Measurements from ENCODE around the gene NOXRED1. TPM values are rescaled to one million over a fixed set of nuclear protein-coding genes. Genes with fewer than 3 reads are reported as not detected.
A peak's percentile ranks its signal among the peaks of the same experiment; 100 is the strongest.
"Not testable (repeated sequence)": the region's sequence is repeated elsewhere in the genome, so short reads cannot be mapped to it uniquely, and the experiment has no call there.

NOXRED1 gene
- total RNA-seq, 1 donor from 2014 or later = not detected

GRCh38 chr14:77416098-77416497 is 7.2 kb downstream of the NOXRED1 start:
- intact Hi-C loops (cut with DNase I); DNase-seq; ATAC-seq (ENCODE audit: poor library complexity): not testable (repeated sequence)

- not testable (repeated sequence) for DNase-seq
Observed at GRCh38 chr14:77415403-77416030, 7.8 kb downstream of the NOXRED1 start.

GRCh38 chr14:77409131-77409533 is 14.2 kb downstream of the NOXRED1 start:
- ATAC-seq (ENCODE audit: poor library complexity) (no peak), DNase-seq (no peak)
- intact Hi-C loops (cut with DNase I) = no loop called here

More at GRCh38 chr14:77415403-77416030, 7.8 kb downstream of the NOXRED1 start:
- intact Hi-C loops (cut with DNase I); ATAC-seq (ENCODE audit: poor library complexity): not testable (repeated sequence)

GRCh38 chr14:77407158-77407557 is 16.2 kb downstream of the NOXRED1 start:
- ATAC-seq (ENCODE audit: poor library complexity) (no peak), DNase-seq (no peak)
- intact Hi-C loops (cut with DNase I) = no loop called here

- DNase-seq (no peak), ATAC-seq (ENCODE audit: poor library complexity) (no peak)
- intact Hi-C loops (cut with DNase I) = no loop called here
Observed at GRCh38 chr14:77406718-77407117, 16.6 kb downstream of the NOXRED1 start.

- intact Hi-C loops (cut with DNase I) = no loop called here
- no peak for DNase-seq
- no peak for ATAC-seq (ENCODE audit: poor library complexity)
Observed at GRCh38 chr14:77406086-77406485, 17.2 kb downstream of the NOXRED1 start.

GRCh38 chr14:77403768-77404167 is 19.6 kb downstream of the NOXRED1 start:
- no peak for DNase-seq
- no peak for ATAC-seq (ENCODE audit: poor library complexity)
- intact Hi-C loops (cut with DNase I) = no loop called here

- DNase-seq (no peak), ATAC-seq (ENCODE audit: poor library complexity) (no peak)
- intact Hi-C loops (cut with DNase I) = no loop called here
Observed at GRCh38 chr14:77400216-77400615, 23.1 kb downstream of the NOXRED1 start.

- ATAC-seq (ENCODE audit: poor library complexity) = no peak
- DNase-seq = no peak
- intact Hi-C loops (cut with DNase I) = no loop called here
Observed at GRCh38 chr14:77390188-77390587, 33.1 kb downstream of the NOXRED1 start.

GRCh38 chr14:77378701-77379100 is 44.6 kb downstream of the NOXRED1 start:
- DNase-seq (no peak), ATAC-seq (ENCODE audit: poor library complexity) (no peak)
- intact Hi-C loops (cut with DNase I) = loop anchor here (5.0 kb wide), 1 partner anchor 51 kb away; no protein-coding TSS in a partner anchor

- DNase-seq (no peak), ATAC-seq (ENCODE audit: poor library complexity) (peak; percentile 1)
- intact Hi-C loops (cut with DNase I) = loop anchor here (5.0 kb wide), 1 partner anchor 50 kb away; no protein-coding TSS in a partner anchor
Observed at GRCh38 chr14:77377502-77377844, 45.9 kb downstream of the NOXRED1 start.

- DNase-seq (peak; percentile 94), ATAC-seq (ENCODE audit: poor library complexity) (peak; percentile 100)
- intact Hi-C loops (cut with DNase I) = loop anchor here (5.0 kb wide), 1 partner anchor 50 kb away; no protein-coding TSS in a partner anchor
Observed at GRCh38 chr14:77376771-77377501, 46.4 kb downstream of the NOXRED1 start, which contains the start of the genes SAMD15 and TMED8. Gene SAMD15 (plus strand): TSS chr14:77377379. CDS start chr14:77377419, 40 bp downstream. Gene TMED8 (minus strand): TSS chr14:77377094. CDS start chr14:77377053, 41 bp downstream.

- peak; percentile 39 for DNase-seq
- no peak for ATAC-seq (ENCODE audit: poor library complexity)
- intact Hi-C loops (cut with DNase I) = loop anchor here (5.0 kb wide), 1 partner anchor 49 kb away; no protein-coding TSS in a partner anchor
Observed at GRCh38 chr14:77375973-77376770, 47.2 kb downstream of the NOXRED1 start.

- ATAC-seq (ENCODE audit: poor library complexity) (no peak), DNase-seq (no peak)
- intact Hi-C loops (cut with DNase I) = loop anchor here (5.0 kb wide), 1 partner anchor 48 kb away; no protein-coding TSS in a partner anchor
Observed at GRCh38 chr14:77375164-77375950, 48.0 kb downstream of the NOXRED1 start.

- ATAC-seq (ENCODE audit: poor library complexity) = no peak
- intact Hi-C loops (cut with DNase I) = no loop called here
- no peak for DNase-seq
Observed at GRCh38 chr14:77372304-77372841, 51.0 kb downstream of the NOXRED1 start.

GRCh38 chr14:77369285-77369684 is 54.0 kb downstream of the NOXRED1 start:
- no peak for ATAC-seq (ENCODE audit: poor library complexity)

GRCh38 chr14:77364146-77364545 is 59.2 kb downstream of the NOXRED1 start:
- no peak for ATAC-seq (ENCODE audit: poor library complexity)
- intact Hi-C loops (cut with DNase I) = no loop called here
- DNase-seq = no peak

More at GRCh38 chr14:77369285-77369684, 54.0 kb downstream of the NOXRED1 start:
- intact Hi-C loops (cut with DNase I) = no loop called here
- DNase-seq = no peak

GRCh38 chr14:77359626-77360025 is 63.7 kb downstream of the NOXRED1 start:
- ATAC-seq (ENCODE audit: poor library complexity) (no peak), DNase-seq (no peak)
- intact Hi-C loops (cut with DNase I) = no loop called here
